GM06990 (cell line): ENCODE measurements around the gene IFNAR1.

Source experiments
- DNase-seq: peaks from one replicate; pipeline ENCODE4 v3.0.0-alpha.2; 2011; ENCODE audit not compliant: insufficient read length; ENCODE audit errors: extremely low read depth
- H3K27me3 ChIP-seq: replicated peaks from 2 replicates; pipeline ENCODE4 v1.6.0; 2011; ENCODE audit warnings: low read length; ENCODE audit not compliant: control insufficient read depth, insufficient read depth
- H3K36me3 ChIP-seq: 2 replicates; pipeline ENCODE4 v1.5.1; 2011; ENCODE audit warnings: low read length; ENCODE audit not compliant: control insufficient read depth, insufficient read depth
- H3K4me3 ChIP-seq: replicated peaks from 2 replicates; pipeline ENCODE4 v1.5.1; 2011; ENCODE audit warnings: low read depth, mild to moderate bottlenecking, control low read depth, low read length
- TF ChIP-seq, protein P1 (sequence below): IDR thresholded peaks from 2 replicates; pipeline ENCODE4 v1.5.1; 2011; ENCODE audit warnings: low read length, control low read depth, mild to moderate bottlenecking, inconsistent platforms; ENCODE audit not compliant: insufficient read depth, poor library complexity, severe bottlenecking

IFNAR1 gene

DNA sequence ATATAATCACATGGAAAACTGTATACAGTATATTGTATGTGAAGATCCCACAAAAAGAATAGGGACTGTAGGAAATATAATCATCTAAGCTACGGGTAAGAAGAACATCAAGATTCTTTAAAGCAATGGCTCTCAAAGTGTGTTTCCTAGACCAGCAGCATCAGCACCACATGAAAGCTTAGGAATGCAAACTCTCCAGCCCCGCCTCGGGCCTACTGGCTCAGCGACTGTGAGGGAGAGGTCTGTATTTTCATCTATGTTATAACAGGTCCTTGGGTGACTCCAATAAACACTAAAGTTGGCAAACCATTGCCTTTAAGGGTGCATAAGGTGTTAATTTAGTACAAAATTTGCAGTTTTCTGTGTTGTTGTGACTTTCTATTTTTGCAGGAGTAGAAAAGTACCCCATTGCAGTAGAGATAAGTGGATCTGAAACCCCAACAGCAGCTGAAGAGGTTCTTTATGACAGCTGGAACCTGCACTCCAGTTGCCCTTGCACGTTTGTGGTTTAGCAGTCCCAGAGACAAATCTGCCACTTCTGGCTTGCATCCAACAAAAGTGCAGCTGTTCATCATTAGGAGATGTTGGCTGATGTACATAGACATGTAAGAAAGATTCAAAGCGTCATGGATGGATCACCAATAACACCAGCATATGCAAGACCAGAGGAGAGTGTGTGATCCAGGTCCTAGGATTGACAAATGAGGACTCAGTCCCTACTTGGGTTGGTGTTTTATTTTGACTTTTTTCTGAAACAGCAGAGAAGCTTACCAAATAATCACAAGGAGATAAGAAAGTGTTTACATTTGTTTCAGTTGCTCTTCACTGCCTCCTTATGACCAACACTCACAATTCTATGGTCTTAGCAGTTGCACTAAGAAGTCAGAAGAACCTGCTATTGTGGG, 15.9 kb upstream of the IFNAR1 start:
- TF ChIP-seq, protein P1, sequence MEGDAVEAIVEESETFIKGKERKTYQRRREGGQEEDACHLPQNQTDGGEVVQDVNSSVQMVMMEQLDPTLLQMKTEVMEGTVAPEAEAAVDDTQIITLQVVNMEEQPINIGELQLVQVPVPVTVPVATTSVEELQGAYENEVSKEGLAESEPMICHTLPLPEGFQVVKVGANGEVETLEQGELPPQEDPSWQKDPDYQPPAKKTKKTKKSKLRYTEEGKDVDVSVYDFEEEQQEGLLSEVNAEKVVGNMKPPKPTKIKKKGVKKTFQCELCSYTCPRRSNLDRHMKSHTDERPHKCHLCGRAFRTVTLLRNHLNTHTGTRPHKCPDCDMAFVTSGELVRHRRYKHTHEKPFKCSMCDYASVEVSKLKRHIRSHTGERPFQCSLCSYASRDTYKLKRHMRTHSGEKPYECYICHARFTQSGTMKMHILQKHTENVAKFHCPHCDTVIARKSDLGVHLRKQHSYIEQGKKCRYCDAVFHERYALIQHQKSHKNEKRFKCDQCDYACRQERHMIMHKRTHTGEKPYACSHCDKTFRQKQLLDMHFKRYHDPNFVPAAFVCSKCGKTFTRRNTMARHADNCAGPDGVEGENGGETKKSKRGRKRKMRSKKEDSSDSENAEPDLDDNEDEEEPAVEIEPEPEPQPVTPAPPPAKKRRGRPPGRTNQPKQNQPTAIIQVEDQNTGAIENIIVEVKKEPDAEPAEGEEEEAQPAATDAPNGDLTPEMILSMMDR: peak; percentile 36
- Histone ChIP-seq H3K27me3 (no peaks in the 10 kb centered on the region), H3K4me3 (no peak overlapping the region), H3K36me3 (no peaks in the 10 kb centered on the region)
- DNase-seq: peak; percentile 90

DNA sequence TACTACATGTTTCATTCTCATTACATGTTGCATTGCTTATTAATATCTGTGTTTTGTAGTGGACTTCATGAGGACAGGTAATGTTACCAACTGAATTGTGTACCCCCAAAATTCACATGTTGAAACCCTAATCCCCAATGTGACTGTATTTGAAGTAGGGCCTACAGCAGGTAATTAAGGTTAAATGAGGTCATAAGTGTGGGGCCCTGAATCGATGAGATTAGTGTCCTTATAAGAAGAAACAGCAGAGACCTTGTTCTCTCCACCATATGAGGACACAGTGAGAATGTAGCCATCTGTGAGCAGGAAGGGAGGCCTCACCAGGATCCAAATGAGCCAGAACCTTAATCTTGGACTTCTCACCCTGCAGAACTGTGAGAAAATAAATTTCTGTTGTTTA, 15.0 kb upstream of the IFNAR1 start:
- Histone ChIP-seq H3K36me3 (no peaks in the 10 kb centered on the region), H3K27me3 (no peaks in the 10 kb centered on the region), H3K4me3 (no peak overlapping the region)
- TF ChIP-seq, protein P1: no peak
- DNase-seq: no peak

DNA sequence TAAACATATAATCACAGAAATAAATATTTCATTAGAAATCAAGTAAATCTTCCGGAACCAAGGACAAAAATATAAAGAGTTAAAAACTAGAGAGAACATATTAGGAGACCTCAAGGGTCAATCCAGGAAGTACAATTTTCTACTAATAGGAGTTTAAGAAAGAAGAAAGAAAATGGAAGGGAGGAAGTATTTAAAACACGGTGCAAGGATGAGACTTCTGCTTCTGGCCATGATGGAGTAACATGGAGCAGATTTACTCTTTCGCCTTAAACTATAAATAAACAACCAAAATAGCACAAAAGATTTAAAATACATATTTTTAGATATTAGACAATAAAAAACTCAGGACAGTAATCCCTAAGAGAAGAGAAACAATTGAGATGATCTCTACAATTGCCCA, 12.6 kb upstream of the IFNAR1 start:
- TF ChIP-seq, protein P1: no peak
- Histone ChIP-seq H3K27me3 (no peaks in the 10 kb centered on the region), H3K4me3 (no peak overlapping the region), H3K36me3 (no peaks in the 10 kb centered on the region)
- DNase-seq: no peak

DNA sequence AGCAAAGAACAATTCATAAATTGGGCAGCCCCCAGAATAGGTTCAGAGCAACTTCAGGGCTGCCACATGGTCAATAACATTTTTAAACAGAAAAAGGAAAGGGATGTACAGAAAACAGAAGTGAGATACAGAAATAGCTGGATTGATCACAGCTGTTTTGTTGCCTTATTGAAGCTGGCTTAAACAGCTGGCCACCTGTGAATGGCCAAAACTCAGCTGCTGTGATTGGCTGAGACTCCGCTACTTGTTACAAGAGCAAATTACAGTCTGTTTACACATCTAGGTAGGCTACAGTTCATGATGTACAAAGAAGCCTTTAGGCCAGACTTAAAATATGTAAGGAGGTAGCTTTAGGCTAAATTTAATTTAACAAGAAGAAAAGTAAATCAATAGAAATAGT, 11.6 kb upstream of the IFNAR1 start:
- H3K4me3 ChIP-seq: no peak overlapping the region
- H3K36me3 ChIP-seq: no peaks in the 10 kb centered on the region
- no peaks in the 10 kb centered on the region for H3K27me3 ChIP-seq
- TF ChIP-seq, protein P1: no peak
- DNase-seq: no peak

DNA sequence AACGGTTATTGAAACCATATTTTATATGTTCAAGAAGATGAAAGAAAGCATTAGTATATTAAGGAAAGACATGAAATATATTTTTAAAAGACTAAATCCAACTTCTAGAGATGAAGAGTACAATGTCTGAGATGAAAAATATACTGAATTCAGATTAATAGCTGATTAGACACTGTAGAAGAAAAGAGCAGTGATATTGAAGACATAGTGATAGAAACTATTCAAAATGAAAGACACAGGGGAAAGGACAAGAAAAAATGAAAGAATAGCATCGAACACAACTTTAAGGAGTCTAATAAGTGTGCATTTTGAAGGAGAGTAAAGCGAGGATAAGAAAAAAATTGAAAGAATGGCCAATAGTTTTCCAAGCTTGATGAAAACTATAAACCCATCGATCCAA, 11.2 kb upstream of the IFNAR1 start:
- Histone ChIP-seq H3K4me3 (no peak overlapping the region), H3K36me3 (no peaks in the 10 kb centered on the region), H3K27me3 (no peaks in the 10 kb centered on the region)
- DNase-seq: no peak
- TF ChIP-seq, protein P1: no peak
